HepG2 (cell line): ENCODE measurements around the gene NDOR1. TPM values are rescaled to one million over a fixed set of nuclear protein-coding genes. Genes with fewer than 3 reads are reported as not detected.

Experiments
- CC2D1A ChIP-seq: sonication (generic); formaldehyde crosslinking; IDR thresholded peaks from 2 replicates; pipeline ENCODE4 v1.8.1; 2023; ENCODE audit warnings: mild to moderate bottlenecking, missing genetic modification reagents
- CENPT ChIP-seq: sonication (generic); formaldehyde crosslinking; IDR thresholded peaks from 2 replicates; pipeline ENCODE4 v1.8.0; 2022; ENCODE audit warnings: low read depth, mild to moderate bottlenecking, moderate library complexity, missing genetic modification reagents
- DMAP1 ChIP-seq: IDR thresholded peaks from 2 replicates; pipeline ENCODE4 v1.6.1; 2016
- ETV6 ChIP-seq: sonication (generic); formaldehyde crosslinking; conservative IDR thresholded peaks from 2 replicates; pipeline ENCODE4 v1.4.0; 2020; ENCODE audit warnings: missing genetic modification reagents
- IRF2 ChIP-seq: IDR thresholded peaks from 2 replicates; pipeline ENCODE4 v1.6.1; 2018; ENCODE audit warnings: missing genetic modification reagents, missing compliant biosample characterization
- KLF11 ChIP-seq: IDR thresholded peaks from 2 replicates; pipeline ENCODE4 v1.6.1; 2016; ENCODE audit warnings: missing compliant biosample characterization
- LRRFIP1 ChIP-seq: sonication (generic); formaldehyde crosslinking; conservative IDR thresholded peaks from 2 replicates; pipeline ENCODE4 v1.4.0; 2020; ENCODE audit warnings: missing genetic modification reagents
- MAZ ChIP-seq, 2 experiments: sonication (generic) in 1 of 2; formaldehyde crosslinking in 1 of 2; IDR thresholded peaks; 2 replicates each; pipeline versions ENCODE4 v1.5.0 to v1.6.1; 2012 to 2020; ENCODE audit warnings: low read depth in 2 of 2, mild to moderate bottlenecking in 2 of 2, borderline replicate concordance in 1 of 2, improper control_type of control experiment in 1 of 2, low read length in 1 of 2, missing genetic modification reagents in 1 of 2, moderate library complexity in 1 of 2
- MIER3 ChIP-seq: IDR thresholded peaks from 2 replicates; pipeline ENCODE4 v1.6.1; 2016; ENCODE audit warnings: missing compliant biosample characterization, borderline replicate concordance
- MXD1 ChIP-seq: sonication (generic); formaldehyde crosslinking; IDR thresholded peaks from 2 replicates; pipeline ENCODE4 v1.4.0; 2020; ENCODE audit warnings: mild to moderate bottlenecking, missing genetic modification reagents
- NFE2L2 ChIP-seq: fragments of 150-350 bp; IDR thresholded peaks from 2 replicates; pipeline ENCODE4 v1.6.1; 2014; ENCODE audit warnings: low read length
- SALL1 ChIP-seq: sonication (generic); formaldehyde crosslinking; IDR thresholded peaks from 2 replicates; pipeline ENCODE4 v1.8.0; 2022; ENCODE audit warnings: mild to moderate bottlenecking, missing genetic modification reagents
- SIX4 ChIP-seq: sonication (generic); formaldehyde crosslinking; IDR thresholded peaks from 2 replicates; pipeline ENCODE4 v1.4.0; 2020; ENCODE audit warnings: missing genetic modification reagents
- SNAI1 ChIP-seq: sonication (generic); formaldehyde crosslinking; IDR thresholded peaks from 2 replicates; pipeline ENCODE4 v1.5.0; 2020; ENCODE audit warnings: mild to moderate bottlenecking, missing genetic modification reagents, borderline replicate concordance
- SRF ChIP-seq: IDR thresholded peaks from 2 replicates; pipeline ENCODE4 v1.6.1; 2011; ENCODE audit warnings: mild to moderate bottlenecking, low read depth, low read length, moderate library complexity
- ZBTB43 ChIP-seq: sonication (generic); formaldehyde crosslinking; conservative IDR thresholded peaks from 2 replicates; pipeline ENCODE4 v1.4.0; 2020; ENCODE audit warnings: missing genetic modification reagents
- ZMYM2 ChIP-seq: sonication (generic); formaldehyde crosslinking; IDR thresholded peaks from 2 replicates; pipeline ENCODE4 v1.8.0; 2022; ENCODE audit warnings: mild to moderate bottlenecking, missing genetic modification reagents
- ZNF10 ChIP-seq: sonication (generic); formaldehyde crosslinking; IDR thresholded peaks from 2 replicates; pipeline ENCODE4 v1.4.0; 2020; ENCODE audit warnings: mild to moderate bottlenecking, low read depth, missing genetic modification reagents, borderline replicate concordance
- ZNF180 ChIP-seq: sonication (generic); formaldehyde crosslinking; IDR thresholded peaks from 2 replicates; pipeline ENCODE4 v1.4.0; 2020; ENCODE audit warnings: low read depth, missing genetic modification reagents, borderline replicate concordance
- ZNF232 ChIP-seq: sonication (generic); formaldehyde crosslinking; IDR thresholded peaks from 2 replicates; pipeline ENCODE4 v1.4.0; 2020; ENCODE audit warnings: missing genetic modification reagents, borderline replicate concordance
- ZNF562 ChIP-seq: sonication (generic); formaldehyde crosslinking; IDR thresholded peaks from 2 replicates; pipeline ENCODE4 v1.8.0; 2022; ENCODE audit warnings: missing genetic modification reagents, borderline replicate concordance
- ZNF564 ChIP-seq: sonication (generic); formaldehyde crosslinking; IDR thresholded peaks from 2 replicates; pipeline ENCODE4 v1.8.1; 2023; ENCODE audit warnings: mild to moderate bottlenecking, missing genetic modification reagents
- ZNF570 ChIP-seq: sonication (generic); formaldehyde crosslinking; IDR thresholded peaks from 2 replicates; pipeline ENCODE4 v1.4.0; 2020; ENCODE audit warnings: mild to moderate bottlenecking, missing genetic modification reagents, borderline replicate concordance
- ZNF652 ChIP-seq: IDR thresholded peaks from 2 replicates; pipeline ENCODE4 v1.6.1; 2016; ENCODE audit warnings: low read depth, borderline replicate concordance
- ZNF704 ChIP-seq: sonication (generic); formaldehyde crosslinking; IDR thresholded peaks from 2 replicates; pipeline ENCODE4 v1.8.1; 2023; ENCODE audit warnings: mild to moderate bottlenecking, inconsistent platforms, moderate library complexity, missing genetic modification reagents, borderline replicate concordance
- ZNF772 ChIP-seq: sonication (generic); formaldehyde crosslinking; IDR thresholded peaks from 2 replicates; pipeline ENCODE4 v1.5.0; 2020; ENCODE audit warnings: mild to moderate bottlenecking, missing genetic modification reagents
- ZNF776 ChIP-seq: sonication (generic); formaldehyde crosslinking; IDR thresholded peaks from 2 replicates; pipeline ENCODE4 v1.4.0; 2020; ENCODE audit warnings: mild to moderate bottlenecking, missing genetic modification reagents
- ZNF878 ChIP-seq: sonication (generic); formaldehyde crosslinking; IDR thresholded peaks from 2 replicates; pipeline ENCODE4 v1.8.1; 2023; ENCODE audit warnings: mild to moderate bottlenecking, missing genetic modification reagents, moderate library complexity
- polyA plus RNA-seq, 8 experiments: library from polyadenylated mRNA; depleted of rRNA in 3 of 8; stranded (reverse) in 7 of 8; unstranded in 1 of 8; fragments of >200 nt; fragmentation: Illumina TruSeq in 4 of 8; extraction: Trizol in 4 of 8; gene quantifications; 2 replicates each; pipeline versions ENCODE4 v1.2.1 to v1.2.3, GENCODE V29; 2011 to 2016; ENCODE audit warnings: low read depth in 4 of 8, missing spikeins in 1 of 8, mixed read lengths in 1 of 8; ENCODE audit not compliant: insufficient read depth in 1 of 8
- total RNA-seq, 5 experiments: library from RNA; depleted of rRNA; stranded (reverse); fragments of >200 nt; fragmentation: Illumina TruSeq; extraction: Trizol; gene quantifications; 2 replicates each; pipeline ENCODE4 v1.2.3, GENCODE V29; 2016; ENCODE audit warnings: low read depth in 1 of 5

NDOR1 gene
- total and polyA plus RNA-seq, 2 of the 13 experiments (the other 11 are each of a cell fraction or from before 2014, with no cell fraction given): 3.6 to 8.7 TPM

GRCh38 chr9:137218754-137219271, 13.3 kb downstream of the NDOR1 start (continued):
- TF ChIP-seq NFE2L2 (no peak), MXD1 (CRISPR knock-in tag) (no peak), KLF11 (CRISPR knock-in tag) (no peak), ZNF562 (CRISPR knock-in tag) (no peak), ZNF570 (CRISPR knock-in tag) (no peak), SRF (no peak), ZMYM2 (CRISPR knock-in tag) (no peak), MAZ (IDR thresholded peaks at IDR 0.05; ENCODE audit: borderline replicate concordance, low read depth, low read length) (no peak), MAZ (CRISPR knock-in tag; IDR thresholded peaks at IDR 0.05; ENCODE audit: low read depth) (no peak; the same call in 1 of the 2 replicates), CC2D1A (no peak), SALL1 (CRISPR knock-in tag) (peak; percentile 66), ZNF652 (no peak), DMAP1 (CRISPR knock-in tag) (peak; percentile 51; the same call in 1 of the 2 replicates), ZNF776 (no peak), SIX4 (CRISPR knock-in tag) (no peak), ZNF180 (CRISPR knock-in tag) (no peak), ZNF10 (no peak), CENPT (CRISPR knock-in tag) (no peak), SNAI1 (no peak), ZBTB43 (CRISPR knock-in tag) (no peak), MIER3 (CRISPR knock-in tag) (no peak), ZNF564 (CRISPR knock-in tag) (no peak), ETV6 (no peak), ZNF232 (CRISPR knock-in tag) (no peak), IRF2 (CRISPR knock-in tag) (peak; percentile 76; the same call in 1 of the 2 replicates), ZNF772 (CRISPR knock-in tag) (no peak), LRRFIP1 (CRISPR knock-in tag) (no peak), ZNF704 (CRISPR knock-in tag) (no peak), ZNF878 (CRISPR knock-in tag) (no peak)
